NCI-H748 (cell line): ENCODE data around the gene RAB1B.
"Not testable (repeated sequence)": the region's sequence is repeated elsewhere in the genome, so short reads cannot be mapped to it uniquely, and the experiment has no call there.

ENCODE experiments used
- DNase-seq: peaks from one replicate; lab custom pipeline; 2025; ENCODE audit not compliant: unreplicated experiment; lab: John Stamatoyannopoulos, UW

RAB1B gene

DNA sequence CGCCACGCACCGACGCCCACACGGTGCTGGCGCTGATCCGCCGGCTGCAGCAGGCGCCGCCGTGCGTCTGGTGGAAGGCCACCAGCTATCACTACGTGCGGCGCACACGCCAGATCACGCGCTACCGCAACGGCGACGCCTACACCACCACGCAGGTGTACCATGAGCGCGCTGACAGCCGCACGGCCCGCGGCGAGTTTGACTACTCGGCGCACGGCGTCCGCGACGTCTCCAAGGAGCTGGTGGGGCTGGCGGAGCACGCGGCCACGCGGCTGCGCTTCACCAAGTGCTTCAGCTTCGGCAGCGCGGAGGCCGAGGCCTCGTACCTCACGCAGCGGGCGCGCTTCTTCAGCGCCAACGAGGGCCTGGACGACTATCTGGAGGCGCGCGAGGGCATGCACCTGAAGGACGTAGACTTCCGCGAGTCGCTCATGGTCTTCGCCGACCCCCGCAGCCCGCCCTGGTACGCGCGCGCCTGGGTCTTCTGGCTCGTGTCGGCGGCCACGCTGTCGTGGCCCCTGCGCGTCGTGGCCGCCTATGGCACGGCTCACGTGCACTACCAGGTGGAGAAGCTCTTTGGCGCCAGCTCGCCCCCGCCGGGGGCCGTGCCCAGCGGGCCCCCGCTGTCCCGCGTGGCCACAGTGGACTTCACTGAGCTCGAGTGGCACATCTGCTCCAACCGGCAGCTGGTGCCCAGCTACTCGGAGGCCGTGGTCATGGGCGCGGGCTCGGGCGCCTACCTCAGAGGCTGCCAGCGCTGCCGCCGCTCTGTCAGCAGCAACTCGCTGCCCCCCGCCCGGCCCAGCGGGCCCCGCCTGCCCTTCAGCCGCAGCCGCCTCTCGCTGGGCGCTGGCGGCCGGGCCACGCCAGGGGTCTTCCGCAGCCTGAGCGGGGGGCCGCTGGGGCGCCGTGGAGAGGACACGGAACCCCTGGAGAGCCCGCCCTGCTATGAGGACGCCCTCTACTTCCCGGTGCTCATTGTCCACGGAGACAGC is 26.5 kb downstream of the RAB1B start:
- no peak for DNase-seq

DNA sequence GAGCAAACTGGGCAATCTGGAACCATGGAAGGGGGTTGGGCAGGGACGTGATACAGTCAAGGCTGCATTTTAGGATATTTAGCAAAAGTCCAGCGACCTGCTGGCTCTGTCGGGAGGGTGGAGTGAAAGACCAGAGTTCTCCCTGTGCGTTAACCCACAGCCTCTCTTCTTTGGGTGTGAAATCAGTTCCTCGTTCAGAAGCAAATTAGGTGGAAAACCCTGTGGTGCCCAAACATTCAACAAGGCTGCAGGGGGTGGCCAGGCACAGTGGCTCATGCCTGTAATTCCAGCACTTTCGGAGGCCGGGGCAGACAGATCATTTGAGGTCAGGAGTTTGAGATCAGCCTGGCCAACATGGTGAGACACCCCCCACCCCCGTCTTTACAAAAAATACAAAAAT is 29.2 kb downstream of the RAB1B start:
- DNase-seq, result no peak

DNA sequence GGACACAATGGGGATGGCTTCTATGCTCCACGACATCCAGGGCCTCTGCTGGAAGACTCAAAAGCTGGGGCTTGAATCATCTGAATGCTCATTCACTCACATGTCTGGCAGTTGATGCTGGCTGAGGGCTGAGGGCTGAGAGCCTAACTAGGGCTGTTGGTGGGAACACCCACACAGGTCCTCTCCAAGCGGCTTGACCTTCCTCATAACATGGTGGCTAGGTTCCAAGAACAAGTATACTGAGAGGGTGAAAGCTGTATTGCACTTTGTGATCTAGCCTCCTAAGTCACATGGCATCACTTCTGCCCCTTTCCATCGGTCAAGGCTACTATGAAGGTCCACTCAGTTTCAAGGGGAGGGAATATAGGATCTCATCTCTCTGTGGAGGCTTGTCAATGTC is 30.7 kb downstream of the RAB1B start:
- DNase-seq, result no peak

DNA sequence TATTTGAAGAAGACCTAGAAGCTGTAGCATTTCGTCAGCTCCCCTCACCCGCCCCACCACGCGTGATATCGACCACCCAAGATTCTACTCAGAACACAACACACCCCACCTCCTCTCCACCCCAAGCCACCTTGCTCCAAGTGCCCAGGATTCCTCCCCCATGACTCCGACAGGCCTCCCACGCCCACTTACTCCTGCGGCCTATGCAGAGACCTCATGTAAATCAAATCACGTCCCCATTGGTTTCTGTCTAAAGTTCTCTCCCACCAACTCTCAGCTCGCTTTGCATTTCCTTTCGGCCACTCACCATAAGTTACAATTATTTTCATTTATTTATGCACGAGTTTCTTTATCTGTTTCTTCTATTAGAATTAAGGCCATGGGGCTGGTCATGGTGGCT is 34.2 kb downstream of the RAB1B start:
- no peak for DNase-seq

DNA sequence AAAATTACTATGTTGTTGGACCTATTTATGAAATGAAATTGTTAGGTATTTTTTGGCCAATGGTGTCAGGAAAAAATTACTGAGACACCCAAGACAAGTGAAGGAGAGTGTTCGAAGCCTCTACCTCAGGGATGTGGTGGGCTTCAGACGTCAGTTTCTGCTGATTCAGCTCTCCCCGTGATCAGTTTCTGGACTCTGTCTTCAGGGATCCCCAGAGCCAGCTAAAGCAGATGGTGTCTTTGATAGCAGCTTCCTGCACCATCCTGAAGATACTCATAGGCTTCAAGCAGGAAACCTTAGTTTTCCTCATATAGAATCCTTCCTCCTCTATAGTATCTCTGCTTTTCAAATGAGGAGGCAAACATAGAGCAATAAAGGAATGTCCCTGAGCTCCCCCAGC is 41.0 kb downstream of the RAB1B start:
- no peak for DNase-seq

DNA sequence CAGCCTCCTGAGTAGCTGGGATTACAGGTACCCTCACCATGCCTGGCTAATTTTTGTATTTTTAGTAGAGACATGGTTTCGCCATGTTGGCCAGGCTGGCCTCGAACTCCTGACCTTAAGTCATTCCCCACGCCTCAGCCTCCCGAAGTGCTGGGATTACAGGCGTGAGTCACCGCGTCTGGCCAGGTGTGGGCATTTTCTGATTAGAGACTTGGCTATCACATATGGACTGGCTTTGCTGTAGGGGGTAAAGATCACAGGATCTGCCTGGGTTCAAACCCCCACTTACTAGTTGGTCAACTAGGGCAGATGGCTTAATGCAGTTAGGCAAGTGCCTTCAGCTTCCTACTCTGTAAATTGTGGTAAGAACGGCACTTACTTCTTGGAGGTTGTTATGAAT is 41.9 kb downstream of the RAB1B start:
- DNase-seq, result no peak

DNA sequence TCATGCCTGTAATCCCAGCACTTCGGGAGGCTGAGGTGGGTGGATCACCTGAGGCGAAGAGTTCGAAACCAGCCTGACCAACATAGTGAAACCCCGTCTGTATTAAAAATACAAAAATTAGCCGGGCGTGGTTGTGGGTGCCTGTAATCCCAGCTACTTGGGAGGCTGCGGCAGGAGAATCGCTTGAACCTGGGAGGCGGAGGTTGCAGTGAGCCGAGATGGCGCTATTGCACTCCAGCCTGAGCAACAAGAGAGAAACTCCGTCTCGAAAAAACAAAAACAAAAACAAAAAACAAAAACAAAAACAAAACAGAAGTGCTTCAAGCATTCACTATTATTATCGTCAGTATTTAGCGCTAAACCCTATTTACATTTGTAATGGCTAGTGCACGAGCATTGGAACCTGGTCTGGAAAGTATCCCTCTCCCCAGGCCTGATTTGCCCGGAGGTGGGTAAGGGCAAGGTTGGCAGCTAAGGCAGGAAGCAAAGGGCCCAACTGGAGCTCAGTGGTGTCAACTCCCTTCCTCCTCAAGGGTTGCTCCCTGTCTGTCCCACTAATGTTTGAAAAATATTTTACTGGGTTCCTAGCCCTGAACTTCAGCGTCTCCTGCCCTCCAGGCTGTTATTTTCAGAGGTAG is 42.5 kb downstream of the RAB1B start:
- not testable (repeated sequence) for DNase-seq

DNA sequence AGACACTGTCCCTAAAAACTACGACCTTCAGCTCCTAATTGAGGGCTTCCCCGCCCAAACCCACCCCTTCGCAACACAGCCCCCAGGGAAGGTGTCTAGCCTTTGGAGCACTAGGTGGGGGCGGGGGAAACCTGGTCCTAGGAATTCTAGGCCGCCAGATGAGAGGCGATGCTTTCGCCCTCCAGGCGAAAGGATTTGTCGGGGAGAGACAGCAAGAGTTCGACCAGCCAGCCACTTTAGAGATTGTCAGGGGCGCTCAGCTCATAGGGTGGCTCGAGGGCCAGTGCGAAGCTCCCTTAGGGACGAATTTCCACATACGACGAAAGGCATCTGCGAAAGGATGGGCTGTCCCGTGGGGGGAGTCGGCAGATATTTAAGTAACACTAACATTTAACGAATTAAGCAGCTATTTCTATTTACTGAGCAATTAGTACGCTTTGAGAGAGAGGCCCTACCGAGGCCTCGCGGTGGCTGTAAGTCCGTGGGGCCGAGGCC is 43.1 kb downstream of the RAB1B start:
- DNase-seq, result no peak

DNA sequence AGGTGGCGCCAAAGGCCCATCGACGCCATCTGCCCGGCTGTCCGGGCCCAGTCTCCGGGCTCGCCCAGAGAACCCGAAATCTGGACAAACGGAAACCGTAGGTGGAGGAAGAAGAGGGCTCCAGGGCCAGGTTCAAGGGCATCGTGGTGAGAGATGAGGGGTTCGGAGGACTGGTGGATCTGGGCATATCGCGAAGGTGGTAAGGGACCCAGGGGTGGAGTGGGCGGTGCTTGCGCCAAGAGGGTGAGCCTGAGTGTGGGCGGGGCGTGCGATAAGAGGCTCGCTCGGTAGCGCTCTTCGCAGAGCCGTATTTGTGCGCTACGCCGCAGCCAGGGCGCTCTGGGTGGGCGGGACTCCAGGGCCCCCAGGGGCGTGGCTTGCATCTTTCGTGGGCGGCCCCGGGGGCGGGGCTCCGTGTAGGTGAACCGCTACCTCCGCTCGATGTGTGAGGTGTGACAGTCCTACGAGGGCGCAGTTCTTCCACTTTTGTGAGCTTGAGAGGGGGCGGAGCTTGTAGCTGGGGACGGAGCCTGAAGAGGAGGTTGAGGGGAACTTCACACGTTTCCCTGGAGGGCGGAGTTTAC is 43.6 kb downstream of the RAB1B start:
- peak; percentile 96 for DNase-seq

DNA sequence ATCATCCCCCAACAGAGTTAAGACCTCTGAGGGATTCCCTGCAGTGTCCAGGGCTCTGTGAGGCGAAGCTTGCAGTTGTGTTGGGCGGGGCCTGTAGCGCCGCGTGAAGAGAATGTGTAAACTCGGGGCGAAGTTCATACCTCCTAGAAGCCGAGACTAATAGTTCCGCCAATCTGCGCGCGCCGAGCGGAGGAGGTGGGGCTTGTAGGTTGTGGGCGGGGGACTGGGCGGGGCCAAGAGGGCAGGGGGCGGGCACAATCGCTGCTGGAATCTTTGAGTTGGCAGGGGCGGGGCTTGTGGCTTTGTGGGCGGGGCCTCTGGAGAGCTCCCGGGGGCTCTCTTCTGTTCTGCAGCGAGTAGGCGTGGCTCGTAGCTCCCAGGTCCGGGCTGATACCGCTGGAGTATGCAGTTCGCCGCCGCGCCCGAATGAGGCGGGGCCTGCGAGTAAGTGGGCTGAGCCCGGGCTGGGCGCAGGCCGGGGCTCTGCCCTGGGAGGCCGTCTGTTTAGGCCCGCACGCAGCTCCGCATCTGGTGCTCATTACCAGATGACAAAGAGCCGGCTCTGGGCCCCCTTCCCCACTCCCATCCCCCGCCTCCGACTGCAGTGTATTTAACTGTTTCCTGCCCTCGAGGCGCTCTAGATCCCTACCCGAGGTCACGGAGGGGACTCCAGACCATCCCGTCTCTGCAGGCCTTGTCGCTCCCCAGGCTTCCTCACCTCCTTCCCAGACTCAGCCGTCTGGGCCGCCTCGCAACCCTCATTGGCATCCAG is 44.3 kb downstream of the RAB1B start:
- DNase-seq, result peak; percentile 97

DNA sequence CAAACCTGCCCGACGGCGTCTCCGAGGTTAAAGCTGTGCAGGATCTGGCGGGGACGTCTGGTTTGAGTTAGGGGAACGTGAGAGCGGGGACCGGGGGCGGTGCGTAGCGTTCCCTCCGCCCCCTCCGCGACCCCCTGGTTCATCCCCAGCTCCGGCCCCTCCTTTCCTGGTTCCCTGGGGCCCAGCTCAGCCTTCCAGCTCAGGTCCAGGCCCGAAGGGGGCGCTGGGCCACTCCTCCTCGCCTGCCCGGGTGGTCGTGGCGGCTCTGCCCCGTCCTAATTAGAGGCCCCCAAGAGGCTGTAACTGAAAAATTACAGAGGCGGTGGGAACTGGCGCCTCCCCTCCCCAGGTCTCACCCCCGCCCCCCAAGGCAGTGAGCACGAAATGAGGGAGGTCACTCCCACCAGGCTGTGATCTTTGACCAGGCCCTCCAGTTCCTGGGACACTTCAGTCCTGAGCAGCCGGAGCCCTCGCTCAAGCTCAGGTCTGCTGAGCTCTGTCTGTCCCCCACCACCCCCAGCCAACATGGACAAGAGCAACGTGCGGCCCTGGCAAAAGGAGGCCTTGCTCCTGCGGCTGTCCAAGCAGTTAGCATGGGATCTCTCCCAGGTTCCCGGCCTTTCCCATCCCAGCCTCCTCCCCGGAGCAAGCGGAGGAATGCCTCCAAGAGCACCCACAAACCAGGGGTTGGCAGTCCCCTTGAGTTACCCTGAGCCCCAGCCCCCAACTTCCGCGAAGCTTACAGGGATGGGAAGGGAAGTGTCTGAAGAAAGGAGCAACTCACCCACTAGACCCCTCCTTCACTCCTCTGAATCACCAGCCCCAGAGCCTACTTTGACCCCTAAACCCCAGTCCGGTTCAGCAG is 45.1 kb downstream of the RAB1B start:
- no peak for DNase-seq

DNA sequence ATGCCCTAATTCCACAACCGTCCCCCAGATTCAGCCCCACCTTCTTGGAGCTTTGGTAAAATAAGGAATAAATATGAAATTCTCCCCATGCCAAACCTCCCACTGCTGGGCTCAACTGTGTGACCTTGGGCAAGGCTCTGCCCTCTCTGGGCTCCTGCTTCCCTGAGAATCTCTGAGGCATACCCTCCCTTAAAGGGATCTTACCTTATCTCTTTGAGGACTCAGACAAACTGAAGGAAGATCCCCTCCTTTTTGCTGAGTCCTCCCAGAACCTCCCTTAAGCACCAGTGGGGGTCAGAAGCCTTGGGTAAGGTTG is 45.7 kb downstream of the RAB1B start:
- DNase-seq, result no peak

DNA sequence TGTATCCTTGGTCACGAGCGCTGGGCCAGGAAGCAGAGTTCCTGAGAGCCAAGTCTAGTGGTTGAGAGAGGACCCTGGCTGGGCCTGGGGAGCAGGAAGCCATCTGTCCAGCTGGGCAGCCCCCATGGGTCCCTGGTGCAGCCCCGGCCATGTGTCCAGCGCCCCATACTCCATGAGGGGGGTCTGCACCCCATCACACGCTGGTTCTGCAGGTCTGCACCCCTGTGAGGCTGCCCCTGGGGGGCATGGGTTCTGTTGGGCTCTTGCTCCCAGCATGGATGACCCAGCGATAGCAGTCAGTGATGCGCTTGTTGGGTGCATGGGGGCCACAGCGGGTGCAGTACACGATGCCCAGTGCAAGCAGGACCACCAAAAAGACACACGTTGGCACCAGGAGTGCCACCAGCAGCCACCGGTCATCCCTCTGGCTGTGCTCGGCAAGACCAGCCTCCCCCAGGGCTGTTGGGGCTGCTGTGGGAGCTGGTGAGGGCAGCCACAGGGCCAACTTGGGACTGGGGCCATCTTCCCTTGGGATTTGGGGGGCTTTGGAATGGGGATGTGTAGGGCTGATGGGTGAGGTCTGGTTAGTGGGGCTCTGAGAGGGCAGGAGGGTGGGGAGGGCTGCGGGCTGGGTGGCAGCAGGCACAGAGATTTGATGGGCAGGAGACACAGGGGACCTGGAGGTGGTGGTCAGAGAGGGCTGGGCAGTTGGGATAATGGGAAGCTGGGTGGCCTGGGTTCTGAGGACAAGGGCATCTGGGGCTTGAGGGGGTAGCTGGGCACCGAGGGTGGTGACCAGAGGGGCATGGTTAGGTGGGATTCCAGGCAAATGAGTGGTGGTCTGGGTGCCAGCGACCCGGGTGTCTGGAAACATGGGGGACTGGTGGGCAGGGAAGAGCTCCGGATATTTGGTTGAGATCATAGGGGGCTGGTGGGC is 46.4 kb downstream of the RAB1B start:
- no peak for DNase-seq

DNA sequence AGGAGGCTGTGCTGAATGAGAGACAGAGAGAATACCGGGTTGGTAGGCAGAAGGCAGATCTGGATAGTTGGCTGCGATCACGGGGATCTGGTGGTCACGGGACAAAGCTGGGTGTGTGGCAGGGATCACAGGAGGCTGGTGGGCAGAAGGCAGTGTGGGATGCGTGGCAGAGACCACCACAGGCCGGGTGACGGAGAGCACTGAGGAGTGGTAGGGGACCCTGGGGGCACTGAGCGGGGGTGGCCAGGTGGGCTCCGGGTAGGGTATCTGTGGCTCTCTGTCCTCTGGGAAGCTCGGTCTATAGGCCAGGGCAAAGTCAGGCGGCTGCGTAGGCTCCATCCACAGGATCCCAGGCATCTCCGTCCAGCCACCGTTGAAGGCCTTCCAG is 47.1 kb downstream of the RAB1B start:
- no peak for DNase-seq

DNA sequence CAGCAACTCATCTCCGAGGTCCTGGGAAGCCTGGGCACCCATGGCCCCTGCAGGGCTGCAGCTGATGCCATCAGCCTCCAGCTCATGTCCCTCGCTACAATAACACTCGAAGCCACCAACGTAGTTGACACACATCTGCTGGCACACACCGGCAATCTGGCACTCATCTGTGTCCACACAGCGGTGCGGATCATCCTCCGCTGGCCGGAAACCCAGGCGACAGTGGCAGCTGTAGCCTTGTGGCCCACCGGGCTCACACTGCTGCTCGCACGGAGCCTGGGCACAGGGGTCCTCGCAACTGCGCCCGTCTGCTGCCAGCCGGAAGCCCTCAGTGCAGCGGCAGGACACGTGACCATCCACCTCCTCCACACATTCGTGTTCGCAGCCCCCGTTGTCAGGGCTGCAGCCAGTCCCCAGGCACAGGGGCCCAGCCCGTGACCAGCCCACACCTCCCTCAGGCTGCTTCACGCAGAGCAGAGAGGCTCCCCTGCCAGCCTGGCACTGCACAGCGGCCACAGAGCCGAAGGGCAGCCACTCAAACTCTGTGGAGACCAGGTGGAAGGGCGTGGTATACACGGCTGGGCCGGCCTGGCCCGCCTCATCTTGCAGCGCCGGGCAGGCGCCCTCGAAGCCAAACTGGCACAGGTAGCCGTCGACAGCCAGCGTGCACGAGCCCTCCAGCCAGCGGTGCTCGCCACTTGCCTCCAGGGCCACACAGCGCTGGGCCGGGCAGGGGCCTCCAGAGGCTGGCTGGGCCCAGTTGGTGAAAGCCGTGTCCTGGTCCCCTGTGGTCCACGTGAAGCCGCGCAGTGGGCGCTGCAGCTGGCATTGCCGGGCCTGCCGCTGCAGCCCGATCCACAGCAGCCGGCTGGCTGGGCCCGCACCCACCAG is 47.7 kb downstream of the RAB1B start:
- DNase-seq, result no peak

DNA sequence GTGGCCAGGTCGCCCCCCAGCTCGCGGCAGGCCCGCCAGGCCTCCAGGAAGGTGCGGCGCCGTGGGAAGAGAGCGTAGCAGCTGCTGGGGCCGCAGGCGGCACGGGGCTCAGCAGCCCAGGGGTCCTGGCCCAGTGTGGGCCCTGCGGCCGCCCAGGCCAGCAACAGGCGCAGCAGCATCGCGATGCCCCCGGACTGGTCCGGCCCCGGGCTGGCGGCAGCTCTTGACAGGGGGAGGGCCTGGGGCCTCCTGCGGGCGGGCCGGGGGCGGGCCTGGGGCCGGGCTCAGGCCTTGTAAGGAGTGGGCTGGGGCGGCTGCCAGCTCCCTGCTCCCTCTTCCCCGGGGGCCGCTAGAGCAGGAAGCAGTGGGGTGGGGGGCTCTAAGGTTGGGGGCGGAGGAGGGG is 48.4 kb downstream of the RAB1B start, which contains the start of gene CD248:
TSS of gene CD248 (minus strand) at position 196 of the 403 bp plus-strand sequence. CDS start at position 179, 17 bp downstream.
- DNase-seq, result no peak

DNA sequence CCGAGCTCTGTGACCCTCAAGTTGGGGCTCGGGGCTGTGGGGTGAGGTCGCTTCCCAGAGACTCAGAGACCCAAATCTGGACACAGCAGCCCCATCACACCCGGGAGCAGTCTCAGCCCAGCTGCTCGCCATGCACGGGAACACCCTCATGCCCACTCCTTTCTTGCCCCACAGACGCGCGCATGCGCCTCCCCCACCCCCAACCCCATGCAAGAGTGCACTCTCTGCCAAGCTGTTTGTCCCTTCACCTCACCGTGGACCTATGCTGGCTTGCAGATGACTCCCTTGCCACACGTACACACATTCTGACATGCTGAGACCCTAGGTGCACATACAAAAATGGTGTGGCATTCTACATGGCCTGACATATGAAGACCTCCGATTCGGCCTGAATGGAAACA is 48.9 kb downstream of the RAB1B start:
- no peak for DNase-seq
